Immature natural killer cell (primary cell): ENCODE data around the gene GSG1. TPM values are rescaled to one million over a fixed set of nuclear protein-coding genes. Genes with fewer than 3 reads are reported as not detected.

Experiments
- DNase-seq, 3 donors: peaks; one replicate each; pipeline ENCODE4 v3.0.0; 2022; ENCODE audit warnings: mixed read lengths in 1 of 3
- H3K27ac Mint-ChIP-seq, 6 donors: one replicate each; pipeline ENCODE4 v1.8.0; 2020; ENCODE audit warnings: mixed read lengths in 6 of 6, mild to moderate bottlenecking in 5 of 6, inconsistent platforms in 4 of 6, moderate library complexity in 3 of 6
- H3K27me3 Mint-ChIP-seq, 3 donors: one replicate each; pipeline ENCODE4 v1.8.0; 2020 to 2021; ENCODE audit warnings: low read depth in 3 of 3, mild to moderate bottlenecking in 3 of 3, mixed read lengths in 3 of 3, moderate library complexity in 3 of 3, inconsistent platforms in 1 of 3
- H3K36me3 Mint-ChIP-seq, 3 donors: one replicate each; pipeline ENCODE4 v1.8.0; 2020; ENCODE audit warnings: mixed read lengths in 3 of 3, inconsistent platforms in 2 of 3, mild to moderate bottlenecking in 2 of 3
- H3K4me1 Mint-ChIP-seq, 2 donors: one replicate each; pipeline ENCODE4 v1.8.0; 2020; ENCODE audit warnings: inconsistent platforms in 2 of 2, mild to moderate bottlenecking in 2 of 2, mixed read lengths in 2 of 2, moderate library complexity in 1 of 2
- H3K4me3 Mint-ChIP-seq, 5 donors: one replicate each; pipeline ENCODE4 v1.8.0; 2020; ENCODE audit warnings: mild to moderate bottlenecking in 5 of 5, mixed read lengths in 5 of 5, inconsistent platforms in 3 of 5, moderate library complexity in 3 of 5
- H3K9me3 Mint-ChIP-seq, 6 donors: one replicate each; pipeline ENCODE4 v1.8.0; 2020; ENCODE audit warnings: mild to moderate bottlenecking in 6 of 6, mixed read lengths in 6 of 6, inconsistent platforms in 4 of 6, moderate library complexity in 3 of 6
- polyA plus RNA-seq, 3 donors: library from polyadenylated mRNA; unstranded; fragments of 300-500 nt; fragmentation: Illumina TruSeq; gene quantifications; one replicate each; pipeline ENCODE4 v1.2.3, GENCODE V29; 2021

Gene GSG1
- polyA plus RNA-seq, 3 donors from 2014 or later: 0.09 TPM; not detected in 2

DNA sequence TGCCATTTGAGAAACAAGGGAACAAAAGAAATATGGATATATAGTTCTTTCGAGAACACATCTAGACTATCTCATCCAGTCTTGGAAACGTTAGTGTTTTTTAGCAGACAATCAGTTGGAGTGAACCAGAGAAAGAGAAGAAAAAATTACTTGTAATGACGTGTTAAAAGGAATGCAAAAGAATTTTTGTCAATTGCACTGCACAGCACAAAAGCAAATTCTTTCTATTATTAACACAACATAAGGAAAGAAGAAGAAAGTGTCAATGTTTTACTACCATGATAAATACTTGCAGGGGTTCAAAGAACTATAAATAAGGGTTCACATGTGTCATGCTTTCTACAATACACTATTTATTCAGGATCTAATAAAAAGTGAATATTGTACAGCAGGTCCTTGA is 27.5 kb upstream of the GSG1 start:
- H3K4me3 Mint-ChIP-seq: no peak overlapping the region
- H3K36me3 Mint-ChIP-seq: no peaks in the 10 kb centered on the region
- no peak for DNase-seq
- H3K9me3 Mint-ChIP-seq: no peaks in the 10 kb centered on the region
- H3K4me1 Mint-ChIP-seq: no peaks in the 10 kb centered on the region
- peaks cover 2 to 6% (median 5%) of the 10 kb centered on the region in 3 donors for H3K27me3 Mint-ChIP-seq
- H3K27ac Mint-ChIP-seq: no peak overlapping the region

DNA sequence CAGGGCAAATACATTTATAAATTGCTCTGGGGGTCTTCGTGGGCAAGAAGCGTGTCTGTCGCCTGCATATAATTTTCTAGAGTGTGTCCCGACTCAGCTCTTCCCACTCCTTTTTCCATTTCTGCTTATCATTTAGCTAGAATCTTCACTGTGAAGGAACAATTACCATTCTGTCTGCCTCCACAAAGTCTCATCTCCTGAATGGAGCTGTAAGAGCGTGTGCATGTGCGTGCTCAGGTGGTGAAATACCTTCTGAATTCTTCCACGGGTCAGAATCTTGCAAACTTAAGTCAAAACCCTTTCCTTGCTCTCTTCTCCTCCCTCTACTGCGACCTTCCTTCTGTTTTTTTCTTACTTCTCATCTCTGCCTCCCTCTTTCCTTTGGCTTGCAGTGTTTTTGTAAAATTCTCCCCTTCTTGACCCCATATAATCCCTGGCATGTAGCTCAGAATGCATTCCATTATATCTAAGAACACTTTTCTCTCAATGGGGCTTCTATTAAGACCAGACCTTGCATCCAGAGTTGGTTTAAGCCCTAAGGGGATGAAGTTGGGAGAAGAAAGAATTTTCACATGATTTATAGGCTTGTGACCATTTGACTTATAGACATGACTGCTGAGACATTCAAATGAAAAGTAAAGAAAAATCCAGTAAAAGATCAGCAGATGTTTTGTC is 25.0 kb upstream of the GSG1 start:
- no peak for DNase-seq
- Mint-ChIP-seq H3K9me3 (no peaks in the 10 kb centered on the region), H3K4me3 (no peak overlapping the region), H3K27me3 (peaks cover 2 to 8% (median 7%) of the 10 kb centered on the region in 3 donors), H3K4me1 (no peaks in the 10 kb centered on the region), H3K27ac (no peak overlapping the region), H3K36me3 (no peaks in the 10 kb centered on the region)

DNA sequence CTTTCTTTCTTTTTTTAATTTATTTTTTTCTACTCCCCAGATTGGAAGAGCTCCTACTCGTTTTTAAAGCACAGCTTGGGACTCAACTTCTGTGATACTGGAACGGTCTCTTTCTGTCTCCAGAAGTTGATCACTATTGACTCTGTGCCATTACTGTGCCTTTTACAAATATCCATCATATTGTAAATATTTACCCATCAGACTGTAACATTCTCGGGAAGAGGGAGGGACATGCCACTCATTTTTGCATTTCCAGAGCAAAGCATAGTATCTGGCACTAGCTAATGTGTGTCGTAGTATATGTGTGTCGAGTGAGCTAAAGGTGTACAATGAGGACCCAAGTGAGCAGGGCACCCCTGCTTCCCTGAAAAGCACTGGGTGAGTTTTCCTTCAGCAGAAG is 24.0 kb upstream of the GSG1 start:
- peaks cover 2 to 8% (median 7%) of the 10 kb centered on the region in 3 donors for H3K27me3 Mint-ChIP-seq

DNA sequence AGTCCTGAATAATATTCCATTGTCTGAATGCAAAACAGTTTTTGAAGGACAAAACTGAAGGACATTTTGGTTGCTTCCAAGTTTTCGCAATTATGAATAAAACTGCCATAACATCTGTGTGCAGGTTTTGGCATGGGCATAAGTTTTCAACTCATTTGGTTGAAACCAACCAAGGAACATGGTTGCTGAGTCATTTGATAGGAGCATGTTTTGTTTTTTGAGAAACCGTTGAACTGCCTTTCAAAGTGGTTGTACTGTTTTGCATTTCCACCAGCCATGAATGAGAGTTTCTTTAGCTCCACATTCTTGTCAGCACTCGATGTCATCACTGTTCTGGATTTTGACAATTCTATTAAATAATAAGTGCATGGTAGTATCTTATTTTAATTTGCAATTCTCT is 23.0 kb upstream of the GSG1 start:
- H3K4me1 Mint-ChIP-seq: no peaks in the 10 kb centered on the region
- H3K4me3 Mint-ChIP-seq: no peak overlapping the region
- H3K27me3 Mint-ChIP-seq: peaks cover 2 to 8% (median 6%) of the 10 kb centered on the region in 3 donors
- no peak overlapping the region for H3K27ac Mint-ChIP-seq
- no peaks in the 10 kb centered on the region for H3K36me3 Mint-ChIP-seq
- no peaks in the 10 kb centered on the region for H3K9me3 Mint-ChIP-seq
- no peak for DNase-seq

More for the DNA sequence above, 24.0 kb upstream of the GSG1 start:
- Mint-ChIP-seq H3K4me1 (no peaks in the 10 kb centered on the region), H3K36me3 (no peaks in the 10 kb centered on the region), H3K27ac (no peak overlapping the region), H3K9me3 (no peaks in the 10 kb centered on the region), H3K4me3 (no peak overlapping the region)
- no peak for DNase-seq

DNA sequence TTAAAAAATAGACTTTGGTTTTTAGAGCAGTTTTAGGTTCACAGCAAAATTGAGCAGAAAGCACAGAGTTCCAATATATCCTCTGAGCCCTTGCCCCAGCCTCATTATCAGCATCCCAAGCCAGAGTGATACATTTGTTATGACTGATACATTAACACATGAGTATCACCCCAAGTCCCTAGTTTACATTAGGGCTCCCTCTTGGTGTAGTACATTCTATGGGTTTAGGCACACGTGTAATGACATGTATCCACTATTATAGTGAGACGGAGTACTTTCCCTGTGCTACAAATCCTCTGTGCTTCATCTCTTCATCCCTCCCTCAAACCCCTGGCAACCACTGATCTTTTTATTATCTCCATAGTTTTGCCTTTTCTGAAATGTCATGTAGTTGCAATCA is 22.5 kb upstream of the GSG1 start:
- no peak for DNase-seq
- Mint-ChIP-seq H3K27ac (no peak overlapping the region), H3K27me3 (peaks cover 0 to 8% (median 6%) of the 10 kb centered on the region in 3 donors), H3K4me3 (no peak overlapping the region), H3K9me3 (no peaks in the 10 kb centered on the region), H3K4me1 (no peaks in the 10 kb centered on the region), H3K36me3 (no peaks in the 10 kb centered on the region)

DNA sequence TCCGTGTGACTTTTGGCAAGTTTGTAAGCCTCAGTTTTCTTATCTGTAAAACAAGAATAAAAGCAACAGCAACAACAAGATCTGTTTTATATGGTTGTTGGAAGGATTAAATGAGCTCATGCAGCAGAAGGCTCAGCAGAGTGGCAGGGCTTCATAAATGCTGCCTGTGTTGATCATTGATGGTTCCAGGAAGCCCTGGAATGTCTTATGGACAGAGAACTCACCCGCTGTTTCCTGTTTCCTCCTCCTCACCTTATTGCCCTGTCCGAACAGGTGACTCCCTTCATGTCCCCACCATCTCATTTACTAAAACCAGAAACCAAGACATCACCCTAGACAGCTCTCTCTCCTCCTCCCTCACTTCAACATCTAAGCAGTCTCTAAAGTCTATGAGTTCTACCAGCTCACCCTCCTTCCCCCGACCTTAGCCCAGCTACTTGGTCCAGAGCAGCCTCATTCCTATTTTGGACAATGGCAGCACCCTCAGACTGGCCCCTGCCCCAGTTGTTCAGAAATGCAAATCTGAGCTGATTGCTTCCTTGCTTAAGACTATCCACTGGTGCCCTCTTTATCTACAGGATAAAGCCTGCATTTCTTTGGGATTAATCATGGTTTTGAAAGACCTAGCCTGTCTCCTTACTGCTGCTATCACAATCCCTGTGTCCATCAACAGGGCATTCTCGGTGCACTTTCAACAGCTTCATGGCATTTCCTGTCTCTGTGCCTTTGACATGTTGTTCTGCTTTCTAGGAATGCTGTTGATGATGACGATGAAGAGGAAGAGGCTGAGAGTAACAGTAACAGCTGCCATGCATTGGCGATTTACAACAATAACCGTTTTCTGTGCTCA is 21.4 kb upstream of the GSG1 start:
- Mint-ChIP-seq H3K4me3 (no peak overlapping the region), H3K4me1 (no peaks in the 10 kb centered on the region), H3K27me3 (peaks cover 0 to 6% (median 4%) of the 10 kb centered on the region in 3 donors), H3K27ac (no peak overlapping the region), H3K9me3 (no peaks in the 10 kb centered on the region), H3K36me3 (no peaks in the 10 kb centered on the region)
- DNase-seq: no peak

DNA sequence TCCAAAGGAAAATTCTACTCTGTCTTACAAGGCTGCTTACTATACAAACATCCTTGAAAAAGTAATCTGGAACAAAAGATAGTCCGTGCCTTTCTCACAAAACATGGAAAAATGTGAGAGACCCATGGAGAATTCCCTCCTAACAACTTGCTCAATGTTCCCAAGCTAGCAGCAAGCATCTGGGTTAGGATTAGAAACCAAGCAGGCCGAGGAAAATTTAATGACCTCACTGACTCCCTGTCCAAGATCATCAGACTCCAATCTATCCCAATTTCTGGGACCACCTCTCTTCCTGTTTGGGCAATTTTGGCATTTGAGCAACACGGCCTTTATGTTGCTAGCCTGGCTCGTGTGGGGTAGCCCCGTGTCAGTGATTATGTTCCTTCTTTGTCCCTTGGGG is 18.1 kb upstream of the GSG1 start:
- no peak overlapping the region for H3K27ac Mint-ChIP-seq
- no peaks in the 10 kb centered on the region for H3K9me3 Mint-ChIP-seq
- DNase-seq: no peak
- no peaks in the 10 kb centered on the region for H3K36me3 Mint-ChIP-seq
- peaks cover 0 to 9% (median 2%) of the 10 kb centered on the region in 3 donors for H3K27me3 Mint-ChIP-seq
- H3K4me1 Mint-ChIP-seq: no peaks in the 10 kb centered on the region
- no peak overlapping the region for H3K4me3 Mint-ChIP-seq

DNA sequence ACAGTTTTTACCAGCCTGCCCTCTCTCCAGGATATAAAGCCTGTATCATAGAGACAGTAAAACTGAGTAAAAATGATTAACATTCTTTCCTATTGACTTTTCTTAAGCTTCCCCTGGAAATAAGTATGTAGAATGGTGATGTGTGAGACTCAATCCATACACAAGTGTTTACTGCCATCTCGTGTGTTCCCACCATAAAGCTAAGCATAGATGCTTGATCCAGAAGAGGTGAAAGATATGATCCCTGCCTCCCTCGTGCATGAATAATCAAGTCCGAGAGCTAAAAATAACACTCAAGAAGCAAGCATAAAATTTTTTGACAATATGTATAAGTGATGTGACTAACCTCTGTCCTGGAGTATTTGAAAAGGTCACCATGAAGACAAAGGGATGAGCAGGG is 16.9 kb upstream of the GSG1 start:
- Mint-ChIP-seq H3K9me3 (no peaks in the 10 kb centered on the region), H3K27me3 (peaks cover 0 to 9% (median 4%) of the 10 kb centered on the region in 3 donors), H3K4me1 (no peaks in the 10 kb centered on the region), H3K27ac (no peak overlapping the region), H3K36me3 (no peaks in the 10 kb centered on the region), H3K4me3 (no peak overlapping the region)
- DNase-seq: no peak

DNA sequence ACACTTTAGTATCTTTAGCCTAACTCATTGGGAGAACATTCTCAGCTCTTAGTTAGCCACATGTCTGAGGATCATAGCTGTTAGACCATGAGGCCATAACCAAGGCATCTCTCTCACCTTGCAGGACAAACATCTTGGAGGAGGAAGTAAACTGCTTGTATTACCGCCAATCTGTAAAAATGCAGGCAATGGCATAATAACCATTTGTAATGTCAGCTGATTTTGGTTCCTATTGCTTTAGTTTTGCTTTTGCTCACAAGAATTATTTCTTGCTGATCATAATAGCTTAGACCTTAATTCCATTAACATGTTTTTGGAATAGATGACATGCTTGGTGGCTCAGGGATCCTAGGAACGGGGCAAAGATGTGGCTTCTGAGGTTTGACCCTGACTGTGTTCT is 16.4 kb upstream of the GSG1 start:
- no peak overlapping the region for H3K4me3 Mint-ChIP-seq
- DNase-seq: no peak
- no peaks in the 10 kb centered on the region for H3K36me3 Mint-ChIP-seq
- no peaks in the 10 kb centered on the region for H3K9me3 Mint-ChIP-seq
- no peaks in the 10 kb centered on the region for H3K4me1 Mint-ChIP-seq
- H3K27ac Mint-ChIP-seq: no peak overlapping the region
- peaks cover 0 to 7% (median 4%) of the 10 kb centered on the region in 3 donors for H3K27me3 Mint-ChIP-seq

DNA sequence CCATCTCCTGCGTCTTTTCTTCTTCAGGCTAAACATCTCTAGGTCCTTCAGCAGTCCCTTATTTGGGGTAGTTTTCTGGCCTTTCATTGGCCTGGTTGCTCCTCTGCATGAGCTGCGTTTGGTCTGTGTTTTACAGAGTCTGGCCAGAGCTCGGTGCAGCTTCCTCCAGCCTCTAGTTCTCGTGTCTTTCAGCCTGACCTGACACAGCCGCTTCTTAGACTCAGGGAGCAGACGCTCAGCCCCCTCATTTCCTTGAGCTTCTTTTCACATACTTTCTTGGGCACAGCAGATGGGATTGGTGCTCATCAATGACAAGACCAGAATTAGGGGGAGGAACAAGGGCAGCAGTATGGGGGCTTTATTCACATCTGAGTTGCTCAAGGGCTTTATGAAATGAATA is 13.6 kb upstream of the GSG1 start:
- no peak for DNase-seq
- Mint-ChIP-seq H3K27me3 (peaks cover 1 to 14% (median 2%) of the 10 kb centered on the region in 3 donors), H3K9me3 (no peaks in the 10 kb centered on the region), H3K36me3 (no peaks in the 10 kb centered on the region), H3K27ac (no peak overlapping the region), H3K4me1 (no peaks in the 10 kb centered on the region), H3K4me3 (no peak overlapping the region)

DNA sequence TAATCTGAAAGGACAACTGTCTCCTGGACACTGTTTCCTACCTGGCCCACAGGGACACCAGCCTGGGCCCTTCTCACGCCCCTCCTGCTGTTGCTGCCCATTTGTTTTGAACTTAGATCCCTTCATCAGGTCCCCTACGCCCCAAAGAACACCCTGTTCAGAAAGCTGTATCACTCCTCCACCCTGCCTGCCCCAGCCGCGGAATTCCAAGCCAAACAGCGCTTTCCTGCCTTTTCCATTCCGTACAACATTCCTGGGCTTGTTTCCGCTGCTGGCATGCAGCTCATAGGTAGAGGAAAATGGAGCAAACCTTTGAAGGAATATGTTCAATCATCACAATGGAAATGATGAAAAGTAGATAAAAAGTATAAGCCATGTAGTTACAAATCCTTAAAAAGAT is 12.8 kb upstream of the GSG1 start:
- Mint-ChIP-seq H3K4me3 (no peak overlapping the region), H3K9me3 (no peaks in the 10 kb centered on the region), H3K4me1 (no peaks in the 10 kb centered on the region), H3K27ac (no peak overlapping the region), H3K27me3 (peaks cover 1 to 16% (median 2%) of the 10 kb centered on the region in 3 donors), H3K36me3 (no peaks in the 10 kb centered on the region)
- no peak for DNase-seq

DNA sequence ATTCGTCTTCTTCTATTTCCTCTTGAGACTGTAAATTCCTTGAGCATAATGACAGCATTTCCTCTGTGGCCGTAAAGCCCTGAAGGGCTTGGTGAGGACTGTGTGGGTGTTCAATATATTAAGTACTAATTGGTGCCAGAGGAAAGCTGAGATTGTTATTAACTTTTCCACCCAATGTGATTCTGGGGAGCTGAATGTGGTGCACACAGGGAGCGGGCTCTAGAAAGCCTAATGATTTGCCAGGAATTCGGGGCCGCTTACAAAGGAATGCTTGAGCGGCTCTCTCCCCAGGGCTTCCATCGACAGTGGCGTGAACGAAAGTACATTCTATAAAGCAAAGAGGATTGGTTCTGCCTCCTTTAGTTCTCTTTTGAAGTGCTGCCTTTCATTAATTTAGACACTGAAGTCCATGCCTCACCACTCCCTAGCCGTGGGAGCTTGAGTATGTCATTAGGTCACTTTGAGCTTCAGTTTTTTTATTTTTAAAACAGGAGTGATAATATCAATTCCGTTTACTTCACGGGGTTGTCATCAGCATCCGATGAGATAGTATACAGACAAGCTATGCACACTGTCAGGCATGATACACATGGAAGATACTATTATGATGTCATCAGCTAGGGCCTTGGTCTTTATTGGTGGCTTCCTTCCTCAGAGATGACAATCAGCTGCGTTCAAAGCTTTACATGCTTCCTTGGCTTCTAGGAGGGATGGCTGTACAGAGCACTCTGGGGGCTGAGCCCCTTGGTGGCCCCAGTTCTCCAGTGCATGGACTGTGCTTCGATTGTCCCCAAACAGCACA is 11.0 kb upstream of the GSG1 start:
- Mint-ChIP-seq H3K9me3 (no peaks in the 10 kb centered on the region), H3K4me1 (no peaks in the 10 kb centered on the region), H3K4me3 (no peak overlapping the region), H3K36me3 (no peaks in the 10 kb centered on the region), H3K27me3 (peaks cover 3 to 21% (median 4%) of the 10 kb centered on the region in 3 donors), H3K27ac (no peak overlapping the region)
- DNase-seq: no peak

DNA sequence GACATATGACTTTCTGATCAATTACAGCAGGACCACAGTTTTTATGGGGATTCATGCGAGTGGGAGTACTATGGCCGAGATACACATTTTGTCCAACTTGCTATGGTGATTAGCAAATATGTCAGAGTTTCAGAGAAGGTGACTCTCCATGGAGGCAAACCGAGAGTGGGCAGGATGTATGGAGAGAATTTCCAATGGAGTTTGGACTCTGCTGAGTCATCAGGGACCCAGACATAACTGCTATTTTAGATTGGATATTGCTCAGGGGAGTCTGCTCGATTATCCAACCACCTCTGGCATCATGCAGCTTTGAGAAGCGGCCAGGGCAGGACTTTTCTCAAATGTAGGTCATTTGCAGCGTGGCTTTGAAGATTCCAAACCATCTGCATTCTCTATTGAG is 9.5 kb upstream of the GSG1 start:
- H3K36me3 Mint-ChIP-seq: no peaks in the 10 kb centered on the region
- H3K4me1 Mint-ChIP-seq: no peaks in the 10 kb centered on the region

DNA sequence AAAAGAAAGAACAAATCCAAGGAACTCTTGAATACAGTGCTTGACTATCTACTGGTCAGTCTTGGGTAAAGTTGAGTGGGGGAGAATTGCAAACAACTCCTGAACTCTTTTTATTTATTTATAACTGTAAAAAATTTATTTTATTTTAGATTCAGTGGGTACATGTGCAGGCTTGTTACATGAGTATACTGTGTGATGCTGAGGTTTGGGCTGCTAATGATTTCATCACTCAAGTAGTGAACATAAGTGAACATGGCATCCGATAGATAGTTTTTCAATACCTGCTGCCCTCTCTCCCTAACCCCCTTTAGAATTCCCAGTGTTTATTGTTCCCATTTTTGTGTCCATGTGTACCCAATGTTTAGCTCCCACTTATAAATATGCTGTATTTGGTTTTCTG is 3.2 kb upstream of the GSG1 start:
- Mint-ChIP-seq H3K9me3 (no peaks in the 10 kb centered on the region), H3K27ac (no peak overlapping the region), H3K27me3 (peaks cover 5 to 12% (median 5%) of the 10 kb centered on the region in 3 donors), H3K4me1 (peaks cover 0 to 1% of the 10 kb centered on the region in 2 donors), H3K36me3 (no peaks in the 10 kb centered on the region), H3K4me3 (no peak overlapping the region)
- DNase-seq: no peak

More for the DNA sequence above, 9.5 kb upstream of the GSG1 start:
- Mint-ChIP-seq H3K4me3 (no peak overlapping the region), H3K27me3 (peaks cover 3 to 21% (median 5%) of the 10 kb centered on the region in 3 donors), H3K27ac (no peak overlapping the region), H3K9me3 (no peaks in the 10 kb centered on the region)
- DNase-seq: no peak
